Neural cell (in vitro differentiated cells): ENCODE data around the gene OR2V1. TPM values are rescaled to one million over a fixed set of nuclear protein-coding genes. Genes with fewer than 3 reads are reported as not detected.

ENCODE experiments used
- H2AFZ ChIP-seq: fragments of 200-600, 300-800 bp; sonication (generic), shearing (Covaris generic); 2 replicates; pipeline ENCODE4 v1.6.0; 2014; ENCODE audit warnings: low read depth, mild to moderate bottlenecking, antibody characterized with exemption, low read length, moderate library complexity
- H3F3A ChIP-seq: fragments of 200-600 bp; shearing (Covaris generic); 2 replicates; pipeline ENCODE4 v1.6.1; 2016; ENCODE audit warnings: mild to moderate bottlenecking, moderate library complexity, mixed read lengths, antibody characterized with exemption, low read length; ENCODE audit not compliant: insufficient read depth, poor library complexity, severe bottlenecking
- H3K27ac ChIP-seq: fragments of 200-600, 300-800 bp; sonication (generic), shearing (Covaris generic); 2 replicates; pipeline ENCODE4 v1.5.1; 2014; ENCODE audit warnings: mild to moderate bottlenecking, low read length, moderate library complexity
- H3K27me3 ChIP-seq: fragments of 300-800, 200-600 bp; sonication (generic), shearing (Covaris generic); 2 replicates; pipeline ENCODE4 v1.6.0; 2014; ENCODE audit warnings: mild to moderate bottlenecking, low read depth, low read length, moderate library complexity; ENCODE audit not compliant: insufficient read depth
- H3K36me3 ChIP-seq: fragments of 300-800, 200-600 bp; sonication (generic), shearing (Covaris generic); 2 replicates; pipeline ENCODE4 v1.5.1; 2014; ENCODE audit warnings: mild to moderate bottlenecking, antibody characterized with exemption, low read length, moderate library complexity; ENCODE audit not compliant: insufficient read depth
- H3K4me2 ChIP-seq: fragments of 300-800, 200-600 bp; sonication (generic), shearing (Covaris generic); 2 replicates; pipeline ENCODE4 v1.6.0; 2014; ENCODE audit warnings: mild to moderate bottlenecking, low read length
- H3K4me3 ChIP-seq: fragments of 300-800, 200-600 bp; sonication (generic), shearing (Covaris generic); 2 replicates; pipeline ENCODE4 v1.5.1; 2014; ENCODE audit warnings: mild to moderate bottlenecking, low read length, moderate library complexity
- H3K79me2 ChIP-seq: fragments of 200-600 bp; shearing (Covaris generic); replicated peaks from 2 replicates; pipeline ENCODE4 v1.6.0; 2014; ENCODE audit warnings: mild to moderate bottlenecking, low read length, moderate library complexity; ENCODE audit not compliant: insufficient read depth
- H3K9ac ChIP-seq: fragments of 300-800, 200-600 bp; sonication (generic), shearing (Covaris generic); 2 replicates; pipeline ENCODE4 v1.6.1; 2016; ENCODE audit warnings: mild to moderate bottlenecking, low read length, mixed read lengths
- H3K9me2 ChIP-seq: fragments of 200-600 bp; shearing (Covaris generic); 2 replicates; pipeline ENCODE4 v1.6.1; 2016; ENCODE audit warnings: mild to moderate bottlenecking, low read length, mixed read lengths; ENCODE audit not compliant: insufficient read depth
- H3K9me3 ChIP-seq: fragments of 200-600, 300-800 bp; sonication (generic), shearing (Covaris generic); 2 replicates; pipeline ENCODE4 v1.6.1; 2016; ENCODE audit warnings: mild to moderate bottlenecking, mixed run types, low read length, moderate library complexity, mixed read lengths
- H4K20me1 ChIP-seq: fragments of 200-600 bp; shearing (Covaris generic); 2 replicates; pipeline ENCODE4 v1.6.1; 2016; ENCODE audit warnings: mild to moderate bottlenecking, mixed run types; ENCODE audit not compliant: insufficient read depth
- EP300 ChIP-seq: fragments of 450-650 bp; conservative IDR thresholded peaks from 2 replicates; pipeline ENCODE4 v1.6.1; 2014; ENCODE audit warnings: antibody characterized with exemption, mild to moderate bottlenecking, moderate library complexity; ENCODE audit not compliant: poor library complexity, severe bottlenecking
- EZH2 ChIP-seq: fragments of 200-600, 300-800 bp; shearing (Covaris generic), sonication (generic); IDR thresholded peaks from 2 replicates; pipeline ENCODE4 v1.6.1; 2014; ENCODE audit warnings: antibody characterized with exemption, low read length, borderline replicate concordance, mild to moderate bottlenecking; ENCODE audit not compliant: insufficient read depth, poor library complexity, severe bottlenecking
- MXI1 ChIP-seq: fragments of 450-650 bp; conservative IDR thresholded peaks from 2 replicates; pipeline ENCODE4 v1.6.1; 2014; ENCODE audit warnings: antibody characterized with exemption, mild to moderate bottlenecking; ENCODE audit not compliant: poor library complexity, severe bottlenecking
- POLR2AphosphoS5 ChIP-seq: IDR thresholded peaks from 2 replicates; pipeline ENCODE4 v1.6.1; 2012
- RAD21 ChIP-seq: fragments of 450-650 bp; conservative IDR thresholded peaks from 2 replicates; pipeline ENCODE4 v1.6.1; 2014; ENCODE audit warnings: antibody characterized with exemption, mild to moderate bottlenecking, moderate library complexity
- SMC3 ChIP-seq: fragments of 450-650 bp; conservative IDR thresholded peaks from 2 replicates; pipeline ENCODE4 v1.6.1; 2014; ENCODE audit warnings: antibody characterized with exemption, mild to moderate bottlenecking, moderate library complexity; ENCODE audit not compliant: poor library complexity
- TAF1 ChIP-seq: IDR thresholded peaks from 2 replicates; pipeline ENCODE4 v1.6.1; 2012; ENCODE audit warnings: low read depth
- polyA plus RNA-seq: library from polyadenylated mRNA; depleted of rRNA; stranded (reverse); fragments of >200 nt; gene quantifications from 2 replicates; pipeline ENCODE4 v1.2.3, GENCODE V29; 2014
- TF ChIP-seq, protein P1 (sequence below): IDR thresholded peaks from 2 replicates; pipeline ENCODE4 v1.6.1; 2012; ENCODE audit warnings: borderline replicate concordance
- TF ChIP-seq, protein P2 (sequence below): fragments of 450-650 bp; IDR thresholded peaks from 2 replicates; pipeline ENCODE4 v1.5.1; 2014; ENCODE audit warnings: antibody characterized with exemption, mild to moderate bottlenecking, moderate library complexity; ENCODE audit not compliant: poor library complexity, severe bottlenecking

Gene OR2V1
- polyA plus RNA-seq, 1 donor from 2014 or later, result not detected

DNA sequence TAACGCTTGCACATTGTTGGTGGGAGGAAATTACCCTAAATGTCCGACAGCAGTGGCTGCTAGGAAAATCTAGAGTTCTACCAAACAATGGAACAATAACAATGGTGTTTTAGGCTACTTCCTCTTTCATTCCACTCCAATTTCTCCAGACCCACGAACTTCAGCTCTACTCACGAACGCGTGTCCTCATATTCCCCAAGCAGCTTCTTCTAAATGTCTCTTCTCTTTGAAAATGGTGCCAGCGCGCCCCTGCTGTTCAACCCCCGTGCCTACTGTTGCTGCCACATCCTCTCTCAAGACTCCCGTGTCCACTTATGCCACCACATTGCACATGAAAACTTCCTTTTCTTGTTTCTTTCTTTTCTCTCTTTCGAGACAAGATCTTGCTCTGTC is 42.1 kb upstream of the OR2V1 start:
- Histone ChIP-seq H3K27me3 (peaks cover 72% of the 10 kb centered on the region), H4K20me1 (no peaks in the 10 kb centered on the region), H3K36me3 (no peaks in the 10 kb centered on the region), H3K9me2 (no peaks in the 10 kb centered on the region), H3K79me2 (no peaks in the 10 kb centered on the region), H2AFZ (no peak overlapping the region), H3F3A (no peaks in the 10 kb centered on the region), H3K27ac (no peak overlapping the region), H3K4me2 (no peak overlapping the region), H3K9ac (no peak overlapping the region), H3K9me3 (no peaks in the 10 kb centered on the region), H3K4me3 (peak overlapping the region; percentile 61)
- TF ChIP-seq SMC3 (no peak), MXI1 (no peak), TAF1 (no peak), POLR2AphosphoS5 (no peak), EZH2 (no peak), RAD21 (no peak), EP300 (no peak)
- TF ChIP-seq, protein P1, sequence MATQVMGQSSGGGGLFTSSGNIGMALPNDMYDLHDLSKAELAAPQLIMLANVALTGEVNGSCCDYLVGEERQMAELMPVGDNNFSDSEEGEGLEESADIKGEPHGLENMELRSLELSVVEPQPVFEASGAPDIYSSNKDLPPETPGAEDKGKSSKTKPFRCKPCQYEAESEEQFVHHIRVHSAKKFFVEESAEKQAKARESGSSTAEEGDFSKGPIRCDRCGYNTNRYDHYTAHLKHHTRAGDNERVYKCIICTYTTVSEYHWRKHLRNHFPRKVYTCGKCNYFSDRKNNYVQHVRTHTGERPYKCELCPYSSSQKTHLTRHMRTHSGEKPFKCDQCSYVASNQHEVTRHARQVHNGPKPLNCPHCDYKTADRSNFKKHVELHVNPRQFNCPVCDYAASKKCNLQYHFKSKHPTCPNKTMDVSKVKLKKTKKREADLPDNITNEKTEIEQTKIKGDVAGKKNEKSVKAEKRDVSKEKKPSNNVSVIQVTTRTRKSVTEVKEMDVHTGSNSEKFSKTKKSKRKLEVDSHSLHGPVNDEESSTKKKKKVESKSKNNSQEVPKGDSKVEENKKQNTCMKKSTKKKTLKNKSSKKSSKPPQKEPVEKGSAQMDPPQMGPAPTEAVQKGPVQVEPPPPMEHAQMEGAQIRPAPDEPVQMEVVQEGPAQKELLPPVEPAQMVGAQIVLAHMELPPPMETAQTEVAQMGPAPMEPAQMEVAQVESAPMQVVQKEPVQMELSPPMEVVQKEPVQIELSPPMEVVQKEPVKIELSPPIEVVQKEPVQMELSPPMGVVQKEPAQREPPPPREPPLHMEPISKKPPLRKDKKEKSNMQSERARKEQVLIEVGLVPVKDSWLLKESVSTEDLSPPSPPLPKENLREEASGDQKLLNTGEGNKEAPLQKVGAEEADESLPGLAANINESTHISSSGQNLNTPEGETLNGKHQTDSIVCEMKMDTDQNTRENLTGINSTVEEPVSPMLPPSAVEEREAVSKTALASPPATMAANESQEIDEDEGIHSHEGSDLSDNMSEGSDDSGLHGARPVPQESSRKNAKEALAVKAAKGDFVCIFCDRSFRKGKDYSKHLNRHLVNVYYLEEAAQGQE, result no peak
- TF ChIP-seq, protein P2, sequence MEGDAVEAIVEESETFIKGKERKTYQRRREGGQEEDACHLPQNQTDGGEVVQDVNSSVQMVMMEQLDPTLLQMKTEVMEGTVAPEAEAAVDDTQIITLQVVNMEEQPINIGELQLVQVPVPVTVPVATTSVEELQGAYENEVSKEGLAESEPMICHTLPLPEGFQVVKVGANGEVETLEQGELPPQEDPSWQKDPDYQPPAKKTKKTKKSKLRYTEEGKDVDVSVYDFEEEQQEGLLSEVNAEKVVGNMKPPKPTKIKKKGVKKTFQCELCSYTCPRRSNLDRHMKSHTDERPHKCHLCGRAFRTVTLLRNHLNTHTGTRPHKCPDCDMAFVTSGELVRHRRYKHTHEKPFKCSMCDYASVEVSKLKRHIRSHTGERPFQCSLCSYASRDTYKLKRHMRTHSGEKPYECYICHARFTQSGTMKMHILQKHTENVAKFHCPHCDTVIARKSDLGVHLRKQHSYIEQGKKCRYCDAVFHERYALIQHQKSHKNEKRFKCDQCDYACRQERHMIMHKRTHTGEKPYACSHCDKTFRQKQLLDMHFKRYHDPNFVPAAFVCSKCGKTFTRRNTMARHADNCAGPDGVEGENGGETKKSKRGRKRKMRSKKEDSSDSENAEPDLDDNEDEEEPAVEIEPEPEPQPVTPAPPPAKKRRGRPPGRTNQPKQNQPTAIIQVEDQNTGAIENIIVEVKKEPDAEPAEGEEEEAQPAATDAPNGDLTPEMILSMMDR, result no peak

DNA sequence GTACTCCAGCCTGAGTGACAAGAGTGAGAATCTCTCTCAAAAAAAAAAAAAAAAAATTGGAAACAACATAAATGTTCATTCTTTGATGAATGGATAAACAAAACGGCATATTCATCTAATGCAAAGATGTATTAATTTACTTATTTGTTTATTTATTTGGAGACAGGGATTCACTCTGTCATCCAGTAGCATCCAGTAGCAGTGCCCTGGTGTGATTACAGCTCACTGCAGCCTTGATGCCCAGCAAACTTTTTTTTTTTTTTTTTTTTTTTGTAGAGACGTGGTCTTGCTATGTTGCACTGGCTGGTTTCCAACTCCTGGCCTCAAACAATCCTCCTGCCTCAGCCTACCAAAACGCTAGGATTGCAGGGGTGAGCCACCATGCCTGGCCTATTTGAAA is 40.8 kb upstream of the OR2V1 start:
- Histone ChIP-seq H3K27ac (no peak overlapping the region), H2AFZ (no peak overlapping the region), H3K4me3 (no peak overlapping the region), H3K9ac (no peak overlapping the region), H3F3A (no peaks in the 10 kb centered on the region), H3K9me2 (no peaks in the 10 kb centered on the region), H3K4me2 (no peak overlapping the region), H4K20me1 (no peaks in the 10 kb centered on the region), H3K9me3 (no peaks in the 10 kb centered on the region), H3K79me2 (no peaks in the 10 kb centered on the region), H3K36me3 (no peaks in the 10 kb centered on the region), H3K27me3 (peaks cover 84% of the 10 kb centered on the region)
- TF ChIP-seq RAD21 (no peak), TAF1 (no peak), EZH2 (no peak), POLR2AphosphoS5 (no peak), MXI1 (no peak), SMC3 (no peak), EP300 (no peak)
- TF ChIP-seq, protein P2, result no peak
- TF ChIP-seq, protein P1, result no peak
